ENCODE results near the gene ADAMTSL2.

The ADAMTSL2 gene

GRCh38 chr9:133516256-133516960, 18.1 kb upstream of the ADAMTSL2 start:
- Histone ChIP-seq H3K36me3 (ENCODE audit: control insufficient read depth, insufficient read depth, low read length) (no peaks in the 10 kb centered on the region), H3K4me3 (ENCODE audit: low read depth, low read length) (no peak overlapping the region), H3K27me3 (ENCODE audit: control insufficient read depth, insufficient read depth, low read length) (no peaks in the 10 kb centered on the region), H3K4me1 (ENCODE audit: control insufficient read depth, insufficient read depth, low read length) (no peaks in the 10 kb centered on the region), H3K9me3 (ENCODE audit: control insufficient read depth, insufficient read depth, low read length) (no peaks in the 10 kb centered on the region), H3K9ac (ENCODE audit: low read depth, low read length) (no peak overlapping the region)

GRCh38 chr9:133516961-133517350, 17.5 kb upstream of the ADAMTSL2 start:
- no peak overlapping the region for H3K4me3 ChIP-seq (ENCODE audit: low read depth, low read length)
- no peaks in the 10 kb centered on the region for H3K4me1 ChIP-seq (ENCODE audit: control insufficient read depth, insufficient read depth, low read length)
- no peaks in the 10 kb centered on the region for H3K27me3 ChIP-seq (ENCODE audit: control insufficient read depth, insufficient read depth, low read length)
- no peak overlapping the region for H3K9ac ChIP-seq (ENCODE audit: low read depth, low read length)
- no peaks in the 10 kb centered on the region for H3K9me3 ChIP-seq (ENCODE audit: control insufficient read depth, insufficient read depth, low read length)
- H3K36me3 ChIP-seq (ENCODE audit: control insufficient read depth, insufficient read depth, low read length) = no peaks in the 10 kb centered on the region

- Histone ChIP-seq H3K4me1 (ENCODE audit: control insufficient read depth, insufficient read depth, low read length) (no peaks in the 10 kb centered on the region), H3K36me3 (ENCODE audit: control insufficient read depth, insufficient read depth, low read length) (no peaks in the 10 kb centered on the region), H3K9me3 (ENCODE audit: control insufficient read depth, insufficient read depth, low read length) (no peaks in the 10 kb centered on the region), H3K4me3 (ENCODE audit: low read depth, low read length) (no peak overlapping the region), H3K27me3 (ENCODE audit: control insufficient read depth, insufficient read depth, low read length) (no peaks in the 10 kb centered on the region), H3K9ac (ENCODE audit: low read depth, low read length) (no peak overlapping the region)
These were observed 16.8 kb upstream of the ADAMTSL2 start for GRCh38 chr9:133517711-133518110.

GRCh38 chr9:133518200-133518599, 16.3 kb upstream of the ADAMTSL2 start:
- Histone ChIP-seq H3K4me3 (ENCODE audit: low read depth, low read length) (no peak overlapping the region), H3K36me3 (ENCODE audit: control insufficient read depth, insufficient read depth, low read length) (no peaks in the 10 kb centered on the region), H3K4me1 (ENCODE audit: control insufficient read depth, insufficient read depth, low read length) (no peaks in the 10 kb centered on the region), H3K9me3 (ENCODE audit: control insufficient read depth, insufficient read depth, low read length) (no peaks in the 10 kb centered on the region), H3K27me3 (ENCODE audit: control insufficient read depth, insufficient read depth, low read length) (no peaks in the 10 kb centered on the region), H3K9ac (ENCODE audit: low read depth, low read length) (no peak overlapping the region)

- H3K9me3 ChIP-seq (ENCODE audit: control insufficient read depth, insufficient read depth, low read length) = no peaks in the 10 kb centered on the region
- H3K36me3 ChIP-seq (ENCODE audit: control insufficient read depth, insufficient read depth, low read length) = no peaks in the 10 kb centered on the region
- no peak overlapping the region for H3K9ac ChIP-seq (ENCODE audit: low read depth, low read length)
- H3K4me3 ChIP-seq (ENCODE audit: low read depth, low read length) = no peak overlapping the region
- H3K27me3 ChIP-seq (ENCODE audit: control insufficient read depth, insufficient read depth, low read length) = no peaks in the 10 kb centered on the region
- no peaks in the 10 kb centered on the region for H3K4me1 ChIP-seq (ENCODE audit: control insufficient read depth, insufficient read depth, low read length)
These were observed 15.6 kb upstream of the ADAMTSL2 start for GRCh38 chr9:133518706-133519449.

- no peaks in the 10 kb centered on the region for H3K27me3 ChIP-seq (ENCODE audit: control insufficient read depth, insufficient read depth, low read length)
These were observed 14.8 kb upstream of the ADAMTSL2 start for GRCh38 chr9:133519693-133520092.

GRCh38 chr9:133520121-133520835, 14.2 kb upstream of the ADAMTSL2 start:
- no peaks in the 10 kb centered on the region for H3K4me1 ChIP-seq (ENCODE audit: control insufficient read depth, insufficient read depth, low read length)
- no peaks in the 10 kb centered on the region for H3K27me3 ChIP-seq (ENCODE audit: control insufficient read depth, insufficient read depth, low read length)
- no peaks in the 10 kb centered on the region for H3K9me3 ChIP-seq (ENCODE audit: control insufficient read depth, insufficient read depth, low read length)
- no peak overlapping the region for H3K4me3 ChIP-seq (ENCODE audit: low read depth, low read length)
- no peaks in the 10 kb centered on the region for H3K36me3 ChIP-seq (ENCODE audit: control insufficient read depth, insufficient read depth, low read length)
- H3K9ac ChIP-seq (ENCODE audit: low read depth, low read length) = no peak overlapping the region

More at GRCh38 chr9:133519693-133520092, 14.8 kb upstream of the ADAMTSL2 start:
- no peak overlapping the region for H3K4me3 ChIP-seq (ENCODE audit: low read depth, low read length)
- H3K9ac ChIP-seq (ENCODE audit: low read depth, low read length) = no peak overlapping the region
- no peaks in the 10 kb centered on the region for H3K36me3 ChIP-seq (ENCODE audit: control insufficient read depth, insufficient read depth, low read length)
- H3K9me3 ChIP-seq (ENCODE audit: control insufficient read depth, insufficient read depth, low read length) = no peaks in the 10 kb centered on the region
- H3K4me1 ChIP-seq (ENCODE audit: control insufficient read depth, insufficient read depth, low read length) = no peaks in the 10 kb centered on the region

- H3K27me3 ChIP-seq (ENCODE audit: control insufficient read depth, insufficient read depth, low read length) = no peaks in the 10 kb centered on the region
- H3K4me1 ChIP-seq (ENCODE audit: control insufficient read depth, insufficient read depth, low read length) = no peaks in the 10 kb centered on the region
- H3K9me3 ChIP-seq (ENCODE audit: control insufficient read depth, insufficient read depth, low read length) = no peaks in the 10 kb centered on the region
- H3K36me3 ChIP-seq (ENCODE audit: control insufficient read depth, insufficient read depth, low read length) = no peaks in the 10 kb centered on the region
- no peak overlapping the region for H3K9ac ChIP-seq (ENCODE audit: low read depth, low read length)
- no peak overlapping the region for H3K4me3 ChIP-seq (ENCODE audit: low read depth, low read length)
These were observed 13.1 kb upstream of the ADAMTSL2 start for GRCh38 chr9:133521122-133522072.

GRCh38 chr9:133522073-133522910, 12.2 kb upstream of the ADAMTSL2 start:
- Histone ChIP-seq H3K4me3 (ENCODE audit: low read depth, low read length) (no peak overlapping the region), H3K4me1 (ENCODE audit: control insufficient read depth, insufficient read depth, low read length) (no peaks in the 10 kb centered on the region), H3K36me3 (ENCODE audit: control insufficient read depth, insufficient read depth, low read length) (no peaks in the 10 kb centered on the region), H3K9me3 (ENCODE audit: control insufficient read depth, insufficient read depth, low read length) (no peaks in the 10 kb centered on the region), H3K27me3 (ENCODE audit: control insufficient read depth, insufficient read depth, low read length) (no peaks in the 10 kb centered on the region), H3K9ac (ENCODE audit: low read depth, low read length) (no peak overlapping the region)

GRCh38 chr9:133523106-133523505, 11.4 kb upstream of the ADAMTSL2 start:
- Histone ChIP-seq H3K9me3 (ENCODE audit: control insufficient read depth, insufficient read depth, low read length) (no peaks in the 10 kb centered on the region), H3K9ac (ENCODE audit: low read depth, low read length) (no peak overlapping the region), H3K4me3 (ENCODE audit: low read depth, low read length) (no peak overlapping the region), H3K36me3 (ENCODE audit: control insufficient read depth, insufficient read depth, low read length) (no peaks in the 10 kb centered on the region), H3K4me1 (ENCODE audit: control insufficient read depth, insufficient read depth, low read length) (no peaks in the 10 kb centered on the region), H3K27me3 (ENCODE audit: control insufficient read depth, insufficient read depth, low read length) (no peaks in the 10 kb centered on the region)
